Lower leg skin (tissue), 4 donors: ENCODE results near the gene SULT2B1. TPM values are rescaled to one million over a fixed set of nuclear protein-coding genes. Genes with fewer than 3 reads are reported as not detected.

Source experiments
- DNase-seq, 2 donors: peaks; one replicate each; pipeline ENCODE4 v3.0.0-alpha.2; 2019; ENCODE audit warnings: low spot score in 2 of 2
- H3K4me3 ChIP-seq: fragments of 200-600 bp; sonication (generic); 2 replicates; pipeline ENCODE4 v1.5.1; 2017; ENCODE audit warnings: mild to moderate bottlenecking, low read depth; ENCODE audit not compliant: poor library complexity, severe bottlenecking
- CTCF ChIP-seq, 3 donors: fragments of 450-650 bp; IDR thresholded peaks; one replicate each; pipeline ENCODE4 v1.5.1; 2016; ENCODE audit warnings: antibody characterized with exemption in 3 of 3, mild to moderate bottlenecking in 3 of 3, moderate library complexity in 2 of 3
- POLR2A ChIP-seq, 2 donors: fragments of 450-650 bp; IDR thresholded peaks; one replicate each; pipeline ENCODE4 v1.6.1; 2016 to 2017; ENCODE audit warnings: antibody characterized with exemption in 2 of 2, mild to moderate bottlenecking in 1 of 2, moderate library complexity in 1 of 2
- WGBS, 2 donors: methylation state at CpG; one replicate each; pipeline ENCODE4 v1.1.5; 2018; 5-methylcytosine and 5-hydroxymethylcytosine counted together
- intact Hi-C: fragments of 100-400 bp; cut with DNase I; formaldehyde crosslinking; loops from one replicate; pipeline ENCODE4 v1.15.0; 2023; ENCODE audit warnings: low total_unique reads
- total RNA-seq, 4 donors: library from RNA; depleted of rRNA; stranded (reverse); fragments of >200 nt; gene quantifications; one replicate each; pipeline ENCODE4 v1.1.0, GENCODE V29; 2016

Gene SULT2B1
- total RNA-seq, 4 donors from 2014 or later: 119 to 191 (median 166) TPM

GRCh38 chr19:48611872-48612271 is 59.9 kb downstream of the SULT2B1 start:
- no peak for TF ChIP-seq CTCF (IDR thresholded peaks at IDR 0.05)
- no peak for TF ChIP-seq POLR2A (IDR thresholded peaks at IDR 0.05)
- no peak for DNase-seq
- intact Hi-C loops: no loop called here
- 85 to 87% methylated on average over 14 of the region's 14 CpGs for WGBS, 2 donors
- no peak overlapping the region for H3K4me3 ChIP-seq

- TF ChIP-seq CTCF (IDR thresholded peaks at IDR 0.05) (no peak), POLR2A (IDR thresholded peaks at IDR 0.05) (no peak)
- no peak for DNase-seq
- 83 to 86% methylated on average over 21 to 29 of the region's 39 CpGs for WGBS, 2 donors
- H3K4me3 ChIP-seq: no peak overlapping the region
- intact Hi-C loops: no loop called here
These were observed 61.3 kb downstream of the SULT2B1 start for GRCh38 chr19:48613024-48613851.

GRCh38 chr19:48613852-48614435 is 62.0 kb downstream of the SULT2B1 start:
- 73 to 78% methylated on average over 13 of the region's 13 CpGs for WGBS, 2 donors
- DNase-seq: no peak
- TF ChIP-seq CTCF (IDR thresholded peaks at IDR 0.05) (no peak), POLR2A (IDR thresholded peaks at IDR 0.05) (no peak)
- H3K4me3 ChIP-seq: no peak overlapping the region
- intact Hi-C loops: no loop called here

- no peak within 1 kb of the TSS for H3K4me3 ChIP-seq
- DNase-seq: no peak
- 39 to 44% methylated on average over 27 to 30 of the region's 31 CpGs for WGBS, 2 donors
- TF ChIP-seq POLR2A (IDR thresholded peaks at IDR 0.05): no peak
- TF ChIP-seq CTCF (IDR thresholded peaks at IDR 0.05): no peak
- intact Hi-C loops: no loop called here
These were observed 62.7 kb downstream of the SULT2B1 start, which contains the start of gene FAM83E for GRCh38 chr19:48614436-48615230. Gene FAM83E, minus strand, starts transcription at chr19:48615076. Its CDS starts 1,704 bp downstream, at chr19:48613372.

GRCh38 chr19:48615231-48616040 is 63.5 kb downstream of the SULT2B1 start:
- 59 to 66% methylated on average over 19 of the region's 19 CpGs for WGBS, 2 donors
- H3K4me3 ChIP-seq: no peak overlapping the region
- intact Hi-C loops: no loop called here
- no peak for TF ChIP-seq CTCF (IDR thresholded peaks at IDR 0.05)
- no peak for TF ChIP-seq POLR2A (IDR thresholded peaks at IDR 0.05)
- DNase-seq: no peak
